Erythroblast (primary cell): ENCODE data around the gene CHRM1.

Experiments used
- GATA1 ChIP-seq: IDR thresholded peaks from 2 replicates; pipeline ENCODE4 v1.6.1; 2011; ENCODE audit warnings: low read depth, mild to moderate bottlenecking, control low read depth, low read length, moderate library complexity
- POLR2A ChIP-seq: IDR thresholded peaks from 2 replicates; pipeline ENCODE4 v1.6.1; 2011; ENCODE audit warnings: mild to moderate bottlenecking, low read length

GRCh38 chr11:62897311-62897710 lies 23.9 kb downstream of the CHRM1 start:
- TF ChIP-seq POLR2A, result no peak
- TF ChIP-seq GATA1, result no peak
